ENCODE measurements around the gene TOR2A.

DNA sequence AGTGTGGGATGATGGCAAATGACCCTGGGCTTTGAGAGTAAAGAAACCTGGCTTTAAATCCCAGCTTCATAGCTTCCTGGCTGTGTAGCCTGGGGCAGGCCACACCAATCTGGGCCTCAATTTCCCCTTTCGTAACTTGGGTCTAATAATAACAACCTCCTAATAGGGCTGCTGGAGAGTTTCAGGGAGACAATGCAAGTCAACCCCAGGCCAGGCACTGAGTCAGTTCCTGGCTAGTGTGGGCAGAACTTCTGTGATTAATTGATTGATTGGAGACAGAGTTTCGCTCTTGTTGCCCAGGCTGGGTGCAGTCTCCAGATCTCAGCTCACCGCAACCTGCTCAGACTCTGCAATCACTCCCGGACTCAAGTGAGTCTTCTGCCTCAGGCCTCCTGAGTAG is 46.7 kb upstream of the TOR2A start:
- TF ChIP-seq CTCF (IDR thresholded peaks at IDR 0.05; ENCODE audit: low read depth, low read length, missing input control) (no peak), SP1 (IDR thresholded peaks at IDR 0.05) (no peak), RXRA (IDR thresholded peaks at IDR 0.05) (no peak), YY1 (IDR thresholded peaks at IDR 0.05) (no peak), GABPA (IDR thresholded peaks at IDR 0.05 in 1 of 2, conservative IDR thresholded peaks at IDR 0.05 in 1 of 2) (no peak)

Measured in liver (tissue), 3 donors.